ENCODE data around the gene USP33. TPM values are rescaled to one million over a fixed set of nuclear protein-coding genes. Genes with fewer than 3 reads are reported as not detected.
"Not testable (repeated sequence)": the region's sequence is repeated elsewhere in the genome, so short reads cannot be mapped to it uniquely, and the experiment has no call there.

The USP33 gene
- total RNA-seq, 1 donor from 2014 or later, result 63.6 TPM

DNA sequence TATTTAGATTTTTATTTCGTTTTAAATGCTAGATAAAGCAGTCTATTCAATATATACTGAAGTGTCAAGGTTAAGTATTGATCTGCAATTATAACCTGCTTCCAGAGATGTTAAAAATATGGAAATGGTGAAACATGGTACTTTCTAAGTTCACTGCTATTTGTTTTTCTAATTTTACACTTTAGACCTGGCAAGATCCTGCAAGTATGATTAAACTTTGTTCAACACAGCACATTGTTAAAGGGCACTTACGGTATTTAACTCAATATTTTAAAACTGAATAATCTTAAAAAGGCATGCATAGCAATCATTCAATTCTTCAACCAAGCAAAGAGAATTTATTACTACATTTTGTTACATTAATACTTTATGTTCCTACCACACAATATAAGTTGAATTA is 41.5 kb downstream of the USP33 start:
- ATAC-seq (no peak), DNase-seq (no peak)
- Histone ChIP-seq H3K4me3 (no peak overlapping the region), H3K4me1 (no peaks in the 10 kb centered on the region), H3K9me3 (no peaks in the 10 kb centered on the region), H3K27ac (no peak overlapping the region), H3K27me3 (no peaks in the 10 kb centered on the region), H3K36me3 (peaks cover 85% of the 10 kb centered on the region)
- intact Hi-C loops (cut with DNase I), result no loop called here
- TF ChIP-seq, protein P1, sequence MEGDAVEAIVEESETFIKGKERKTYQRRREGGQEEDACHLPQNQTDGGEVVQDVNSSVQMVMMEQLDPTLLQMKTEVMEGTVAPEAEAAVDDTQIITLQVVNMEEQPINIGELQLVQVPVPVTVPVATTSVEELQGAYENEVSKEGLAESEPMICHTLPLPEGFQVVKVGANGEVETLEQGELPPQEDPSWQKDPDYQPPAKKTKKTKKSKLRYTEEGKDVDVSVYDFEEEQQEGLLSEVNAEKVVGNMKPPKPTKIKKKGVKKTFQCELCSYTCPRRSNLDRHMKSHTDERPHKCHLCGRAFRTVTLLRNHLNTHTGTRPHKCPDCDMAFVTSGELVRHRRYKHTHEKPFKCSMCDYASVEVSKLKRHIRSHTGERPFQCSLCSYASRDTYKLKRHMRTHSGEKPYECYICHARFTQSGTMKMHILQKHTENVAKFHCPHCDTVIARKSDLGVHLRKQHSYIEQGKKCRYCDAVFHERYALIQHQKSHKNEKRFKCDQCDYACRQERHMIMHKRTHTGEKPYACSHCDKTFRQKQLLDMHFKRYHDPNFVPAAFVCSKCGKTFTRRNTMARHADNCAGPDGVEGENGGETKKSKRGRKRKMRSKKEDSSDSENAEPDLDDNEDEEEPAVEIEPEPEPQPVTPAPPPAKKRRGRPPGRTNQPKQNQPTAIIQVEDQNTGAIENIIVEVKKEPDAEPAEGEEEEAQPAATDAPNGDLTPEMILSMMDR (IDR thresholded peaks at IDR 0.05), result no peak

DNA sequence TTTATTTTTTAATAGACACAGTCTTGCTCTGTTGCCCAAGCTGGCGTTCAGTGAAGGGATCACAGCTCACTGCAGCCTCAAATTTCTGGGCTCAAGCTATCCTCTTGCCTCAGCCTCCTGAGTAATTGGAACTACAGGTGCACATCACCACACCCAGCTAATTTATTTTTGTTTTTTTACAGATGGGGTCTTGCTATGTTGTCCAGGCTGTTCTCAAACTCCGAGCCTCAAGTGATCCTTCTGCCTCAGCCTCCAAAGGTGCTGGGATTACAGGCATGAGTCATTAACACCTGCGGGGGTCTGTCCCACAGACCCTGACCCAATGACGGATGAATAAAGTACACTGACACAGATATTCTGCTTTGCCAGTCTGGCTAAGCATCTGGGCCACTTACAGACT is 43.6 kb downstream of the USP33 start:
- no peak overlapping the region for H3K27ac ChIP-seq
- no peak overlapping the region for H3K4me3 ChIP-seq
- H3K9me3 ChIP-seq, result no peaks in the 10 kb centered on the region
- no peaks in the 10 kb centered on the region for H3K27me3 ChIP-seq
- H3K36me3 ChIP-seq, result peaks cover 85% of the 10 kb centered on the region
- H3K4me1 ChIP-seq, result no peaks in the 10 kb centered on the region
- TF ChIP-seq, protein P1 (IDR thresholded peaks at IDR 0.05), result no peak
- ATAC-seq (no peak), DNase-seq (no peak)
- intact Hi-C loops (cut with DNase I), result no loop called here

DNA sequence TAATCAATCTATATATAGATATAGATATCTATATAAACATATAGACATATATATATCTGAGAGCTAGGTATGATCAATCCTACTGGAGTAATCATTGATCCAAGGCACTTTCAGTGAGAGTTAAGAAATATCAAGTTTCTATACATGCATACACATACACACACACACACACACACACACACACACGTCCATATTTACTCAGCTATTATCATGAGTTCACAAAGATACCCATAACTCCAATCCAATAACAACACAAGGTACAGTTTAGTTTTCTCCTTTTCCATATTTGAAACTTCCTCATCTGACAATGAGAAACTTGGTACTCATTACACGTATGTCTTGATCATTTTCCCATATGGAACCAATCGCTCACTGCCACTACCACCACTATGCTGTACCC is 49.9 kb downstream of the USP33 start:
- no peak for ATAC-seq
- Histone ChIP-seq H3K27ac (no peak overlapping the region), H3K36me3 (peaks cover 88% of the 10 kb centered on the region), H3K4me1 (no peaks in the 10 kb centered on the region), H3K9me3 (no peaks in the 10 kb centered on the region), H3K27me3 (no peaks in the 10 kb centered on the region), H3K4me3 (no peak overlapping the region)
- TF ChIP-seq, protein P1 (IDR thresholded peaks at IDR 0.05), result no peak
- no peak for DNase-seq
- intact Hi-C loops (cut with DNase I), result no loop called here

DNA sequence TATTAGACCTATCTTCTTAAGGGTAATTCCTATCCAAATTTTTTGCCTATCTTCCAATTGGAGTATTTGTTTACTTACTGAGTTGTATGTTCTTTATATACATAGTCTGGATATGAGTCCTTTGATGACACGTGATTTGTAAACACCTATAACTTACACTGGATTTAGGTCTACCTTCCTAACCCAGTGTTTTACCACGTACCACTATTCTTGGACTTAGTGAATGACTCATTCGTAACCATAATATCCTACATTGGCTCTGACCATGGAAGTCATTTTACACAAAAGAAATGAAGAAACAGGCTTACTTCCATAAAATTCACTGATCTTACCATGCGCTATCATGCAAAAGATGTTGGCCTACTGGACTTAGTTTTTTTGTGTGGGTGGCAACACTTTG is 53.3 kb downstream of the USP33 start:
- H3K27me3 ChIP-seq, result no peaks in the 10 kb centered on the region
- TF ChIP-seq, protein P1 (IDR thresholded peaks at IDR 0.05), result no peak
- H3K9me3 ChIP-seq, result no peaks in the 10 kb centered on the region
- no peak overlapping the region for H3K27ac ChIP-seq
- no peak for ATAC-seq
- no peak overlapping the region for H3K4me3 ChIP-seq
- no peak for DNase-seq
- H3K36me3 ChIP-seq, result peaks cover 54% of the 10 kb centered on the region
- H3K4me1 ChIP-seq, result no peaks in the 10 kb centered on the region
- intact Hi-C loops (cut with DNase I), result no loop called here

DNA sequence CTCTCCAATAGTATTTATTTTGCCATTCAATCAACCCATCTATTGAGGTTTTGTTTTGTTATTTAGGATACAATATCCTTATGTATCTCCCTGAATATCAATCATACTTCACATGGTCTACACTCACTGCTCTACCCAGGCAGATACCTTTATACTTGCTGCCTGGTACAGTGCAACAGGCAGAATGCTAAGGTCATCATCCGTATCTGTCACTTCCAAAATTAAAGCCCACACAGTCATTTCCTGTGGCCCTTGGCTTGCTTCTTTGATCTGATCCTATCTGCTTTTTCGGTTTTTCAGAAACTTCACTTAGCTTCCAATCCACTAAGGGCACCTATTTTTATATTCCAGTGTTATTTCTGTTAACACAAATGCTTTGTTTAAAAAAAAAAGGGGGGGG is 54.9 kb downstream of the USP33 start:
- TF ChIP-seq, protein P1 (IDR thresholded peaks at IDR 0.05), result no peak
- intact Hi-C loops (cut with DNase I), result no loop called here
- DNase-seq (no peak), ATAC-seq (no peak)
- H3K27ac ChIP-seq, result no peak overlapping the region
- no peaks in the 10 kb centered on the region for H3K4me1 ChIP-seq
- no peaks in the 10 kb centered on the region for H3K27me3 ChIP-seq
- no peaks in the 10 kb centered on the region for H3K9me3 ChIP-seq
- peaks cover 49% of the 10 kb centered on the region for H3K36me3 ChIP-seq
- H3K4me3 ChIP-seq, result no peak overlapping the region

DNA sequence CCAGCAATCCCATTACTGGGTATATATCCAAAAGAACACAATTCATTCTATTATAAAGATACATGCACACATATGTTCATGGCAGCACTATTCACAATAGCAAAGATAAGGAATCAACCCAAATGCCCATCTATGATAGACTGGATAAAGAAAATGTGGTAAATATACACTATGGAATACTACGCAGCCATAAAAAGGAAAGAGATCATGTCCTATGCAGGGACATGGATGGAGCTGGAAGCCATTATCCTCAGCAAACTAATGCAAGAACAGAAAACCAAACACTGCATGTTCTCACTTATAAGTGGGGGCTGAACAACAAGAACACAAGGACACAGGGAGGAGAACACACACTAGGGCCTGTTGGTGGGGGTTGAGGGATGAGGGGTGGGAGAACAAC is 60.0 kb downstream of the USP33 start:
- ATAC-seq; intact Hi-C loops (cut with DNase I); DNase-seq; H3K27ac ChIP-seq; H3K27me3 ChIP-seq; H3K9me3 ChIP-seq; H3K4me3 ChIP-seq; H3K4me1 ChIP-seq: not testable (repeated sequence)
- H3K36me3 ChIP-seq, result peaks cover 50% of the 10 kb centered on the region

All from upper lobe of right lung (tissue), 1 donor.